Measurements from ENCODE around the gene RUNX1.

Gene RUNX1

GRCh38 chr21:34869545-34869944, 179.6 kb downstream of the RUNX1 start:
- H3K27ac ChIP-seq: no peak overlapping the region

GRCh38 chr21:34867785-34868184, 181.3 kb downstream of the RUNX1 start:
- TF ChIP-seq ZFX (IDR thresholded peaks at IDR 0.05) (no peak), CTCF (conservative IDR thresholded peaks at IDR 0.05) (no peak)
- no peak overlapping the region for H3K27ac ChIP-seq

More at GRCh38 chr21:34869545-34869944, 179.6 kb downstream of the RUNX1 start:
- no peak for TF ChIP-seq CTCF (conservative IDR thresholded peaks at IDR 0.05)
- no peak for TF ChIP-seq ZFX (IDR thresholded peaks at IDR 0.05)

- no peak for TF ChIP-seq ZFX (IDR thresholded peaks at IDR 0.05)
- TF ChIP-seq CTCF (conservative IDR thresholded peaks at IDR 0.05): no peak
- no peak overlapping the region for H3K27ac ChIP-seq
Observed at GRCh38 chr21:34865400-34866241, 183.5 kb downstream of the RUNX1 start.

- TF ChIP-seq ZFX (IDR thresholded peaks at IDR 0.05): no peak
- no peak for TF ChIP-seq CTCF (conservative IDR thresholded peaks at IDR 0.05)
- H3K27ac ChIP-seq: no peak overlapping the region
Observed at GRCh38 chr21:34864370-34865149, 184.5 kb downstream of the RUNX1 start.

GRCh38 chr21:34862951-34863350, 186.2 kb downstream of the RUNX1 start:
- no peak for TF ChIP-seq ZFX (IDR thresholded peaks at IDR 0.05)
- TF ChIP-seq CTCF (conservative IDR thresholded peaks at IDR 0.05): no peak
- no peak overlapping the region for H3K27ac ChIP-seq

- H3K27ac ChIP-seq: no peak overlapping the region
- no peak for TF ChIP-seq CTCF (conservative IDR thresholded peaks at IDR 0.05)
- TF ChIP-seq ZFX (IDR thresholded peaks at IDR 0.05): no peak
Observed at GRCh38 chr21:34861258-34861657, 187.8 kb downstream of the RUNX1 start.

Data from C4-2B (cell line).